Liver (tissue), 5 donors: ENCODE measurements around the gene NFAT5. TPM values are rescaled to one million over a fixed set of nuclear protein-coding genes. Genes with fewer than 3 reads are reported as not detected.

ENCODE experiments used
- polyA plus RNA-seq, 2 donors: library from polyadenylated mRNA; stranded (reverse) in 1 of 2; unstranded in 1 of 2; fragments of 200-250 nt in 1 of 2; fragments of >200 nt in 1 of 2; fragmentation: Nextera tagmentation in 1 of 2; extraction: Ambion mirVana in 1 of 2; gene quantifications; one replicate each; pipeline versions ENCODE4 v1.2.1 to v1.2.3, GENCODE V29; 2013 to 2015
- small RNA-seq: library from RNA; depleted of rRNA; stranded (forward); fragments of <200 nt; gene quantifications from one replicate; pipeline ENCODE3, GENCODE V24; 2014
- total RNA-seq, 2 donors: library from RNA; depleted of rRNA; stranded (reverse); fragments of >200 nt; gene quantifications; one replicate each; pipeline ENCODE4 v1.2.3, GENCODE V29; 2014
- donor health status: healthy.
- donor health status: healthy.
- donor health status: healthy.

NFAT5 gene
- total and polyA plus RNA-seq, 4 donors: 1.5 to 21.0 (median 11.2) TPM

Small RNAs within 50 kb of the gene (small RNA-seq; reads per million reads assigned to genes)
- not detected for gene MIR1538

Other genes with a start within 250 kb of the NFAT5 start
- gene PDF, start 235.4 kb upstream of the NFAT5 start, total RNA-seq: 10 to 100 TPM; 16.8 to 31.3 TPM
- 10 to 100 TPM; 22.2 to 24.0 TPM for gene PDF, start 235.4 kb upstream of the NFAT5 start, polyA plus RNA-seq
- 10 to 100 TPM; 28.8 to 37.4 TPM for gene COG8, start 226.4 kb upstream of the NFAT5 start, total RNA-seq
- gene COG8, start 226.4 kb upstream of the NFAT5 start, polyA plus RNA-seq: 10 to 100 TPM; 11.2 to 19.6 TPM
- 10 to 100 TPM; 11.7 to 14.0 TPM for gene NIP7, start 226.2 kb upstream of the NFAT5 start, total RNA-seq
- gene NIP7, start 226.2 kb upstream of the NFAT5 start, polyA plus RNA-seq: 10 to 100 TPM in 1 of 2 donors, 1 to 10 TPM in 1; 7.4 to 10.5 TPM
- 10 to 100 TPM; 10.6 to 46.2 TPM for gene TMED6, start 214.2 kb upstream of the NFAT5 start, total RNA-seq
- 10 to 100 TPM in 1 of 2 donors, under 1 TPM in 1; 0.18 to 11.4 TPM for gene TMED6, start 214.2 kb upstream of the NFAT5 start, polyA plus RNA-seq
- gene TERF2, start 180.0 kb upstream of the NFAT5 start, total RNA-seq: 10 to 100 TPM in 1 of 2 donors, 1 to 10 TPM in 1; 8.5 to 11.3 TPM
- 1 to 10 TPM; 5.2 to 7.7 TPM for gene TERF2, start 180.0 kb upstream of the NFAT5 start, polyA plus RNA-seq
- gene CYB5B, start 141.3 kb upstream of the NFAT5 start, total RNA-seq: 10 to 100 TPM; 50.8 to 86.3 TPM
- gene CYB5B, start 141.3 kb upstream of the NFAT5 start, polyA plus RNA-seq: 10 to 100 TPM; 38.7 to 40.8 TPM
- gene NQO1, start 160.6 kb downstream of the NFAT5 start, total RNA-seq: 1 to 10 TPM; 1.9 TPM
- gene NQO1, start 160.6 kb downstream of the NFAT5 start, polyA plus RNA-seq: 1 to 10 TPM in 1 of 2 donors, under 1 TPM in 1; 0.92 to 5.5 TPM
- gene NOB1, start 189.0 kb downstream of the NFAT5 start, total RNA-seq: 10 to 100 TPM in 1 of 2 donors, 1 to 10 TPM in 1; 6.9 to 10.1 TPM
- 10 to 100 TPM; 14.9 to 19.7 TPM for gene NOB1, start 189.0 kb downstream of the NFAT5 start, polyA plus RNA-seq
- gene WWP2, start 196.4 kb downstream of the NFAT5 start, total RNA-seq: 10 to 100 TPM; 15.8 to 22.7 TPM
- 10 to 100 TPM in 1 of 2 donors, 1 to 10 TPM in 1; 8.6 to 11.5 TPM for gene WWP2, start 196.4 kb downstream of the NFAT5 start, polyA plus RNA-seq